Activated gamma-delta T cell treated with Interleukin-2 at 50 U/mL for 16 hours (primary cell): ENCODE measurements around the gene TNS3.
"Not testable (repeated sequence)": the region's sequence is repeated elsewhere in the genome, so short reads cannot be mapped to it uniquely, and the experiment has no call there.

Source experiments
- DNase-seq: peaks from one replicate; pipeline ENCODE4 v3.0.0-alpha.2; 2020

The TNS3 gene

GRCh38 chr7:47482013-47482875 lies 99.7 kb downstream of the TNS3 start:
- DNase-seq: no peak

- no peak for DNase-seq
These were observed 100.3 kb downstream of the TNS3 start for GRCh38 chr7:47481541-47482012.

GRCh38 chr7:47480576-47481538 lies 101.1 kb downstream of the TNS3 start:
- DNase-seq: no peak

- no peak for DNase-seq
These were observed 101.9 kb downstream of the TNS3 start for GRCh38 chr7:47479821-47480575.

GRCh38 chr7:47478926-47479711 lies 102.8 kb downstream of the TNS3 start:
- DNase-seq: no peak

GRCh38 chr7:47478017-47478344 lies 103.9 kb downstream of the TNS3 start:
- no peak for DNase-seq

- DNase-seq: no peak
These were observed 104.5 kb downstream of the TNS3 start for GRCh38 chr7:47477191-47478016.

GRCh38 chr7:47475880-47476227 lies 106.1 kb downstream of the TNS3 start:
- no peak for DNase-seq

- no peak for DNase-seq
These were observed 106.7 kb downstream of the TNS3 start for GRCh38 chr7:47474937-47475879.

- no peak for DNase-seq
These were observed 107.5 kb downstream of the TNS3 start for GRCh38 chr7:47474211-47474936.

GRCh38 chr7:47473499-47474210 lies 108.3 kb downstream of the TNS3 start:
- DNase-seq: no peak

- DNase-seq: no peak
These were observed 109.3 kb downstream of the TNS3 start for GRCh38 chr7:47472444-47473157.

- no peak for DNase-seq
These were observed 110.1 kb downstream of the TNS3 start for GRCh38 chr7:47471831-47472230.

- DNase-seq: no peak
These were observed 110.6 kb downstream of the TNS3 start for GRCh38 chr7:47471358-47471703.

GRCh38 chr7:47470567-47471357 lies 111.1 kb downstream of the TNS3 start:
- DNase-seq: no peak

- DNase-seq: not testable (repeated sequence)
These were observed 112.1 kb downstream of the TNS3 start for GRCh38 chr7:47469846-47470245.

GRCh38 chr7:47466832-47467231 lies 115.1 kb downstream of the TNS3 start:
- DNase-seq: no peak
